A673 (cell line): ENCODE results near the gene MYO1E. TPM values are rescaled to one million over a fixed set of nuclear protein-coding genes. Genes with fewer than 3 reads are reported as not detected.

ENCODE experiments used
- BruUV-seq: library from RNA; stranded (reverse); fragments of 400-500 nt; replicated peaks from 2 replicates; lab custom pipeline; 2021; lab: Mats Ljungman, UMichigan
- CTCF ChIA-PET: fragments of 300-600 bp; sonication (Branson Sonifier 250); formaldehyde crosslinking; loops from one replicate; lab custom pipeline; 2022; ENCODE audit warnings: antibody characterized with exemption; lab: Charles Lee
- POLR2A ChIA-PET: fragments of 300-600 bp; sonication (Branson Sonifier 250); formaldehyde crosslinking; loops from one replicate; lab custom pipeline; 2022; ENCODE audit warnings: antibody characterized with exemption; ENCODE audit not compliant: low non-redundant PET; lab: Charles Lee
- DNase-seq: peaks from one replicate; pipeline ENCODE4 v3.0.0-alpha.2; 2015; ENCODE audit warnings: low spot score
- H3K27ac ChIP-seq: fragments of 200-600 bp; sonication (generic); 2 replicates; pipeline ENCODE4 v1.5.1; 2016; ENCODE audit warnings: mixed run types, low read depth, mild to moderate bottlenecking, mixed read lengths, antibody characterized with exemption, low read length; ENCODE audit not compliant: poor library complexity, severe bottlenecking
- H3K27me3 ChIP-seq: fragments of 200-600 bp; sonication (generic); replicated peaks from 2 replicates; pipeline ENCODE4 v1.6.1; 2017; ENCODE audit warnings: mixed run types, low read depth, mild to moderate bottlenecking, mixed read lengths, antibody characterized with exemption, low read length; ENCODE audit not compliant: insufficient read depth, poor library complexity
- H3K36me3 ChIP-seq: fragments of 200-600 bp; sonication (generic); 2 replicates; pipeline ENCODE4 v1.6.1; 2016; ENCODE audit warnings: mixed run types, mild to moderate bottlenecking, mixed read lengths, antibody characterized with exemption, low read length; ENCODE audit not compliant: insufficient read depth, poor library complexity, severe bottlenecking
- H3K4me1 ChIP-seq: fragments of 200-600 bp; sonication (generic); 2 replicates; pipeline ENCODE4 v1.6.1; 2017; ENCODE audit warnings: mixed run types, mild to moderate bottlenecking, mixed read lengths, antibody characterized with exemption, low read length; ENCODE audit not compliant: insufficient read depth, poor library complexity, severe bottlenecking
- H3K4me3 ChIP-seq: fragments of 200-600 bp; sonication (generic); 2 replicates; pipeline ENCODE4 v1.5.1; 2016; ENCODE audit warnings: low read depth, mixed run types, mild to moderate bottlenecking, mixed read lengths, low read length; ENCODE audit not compliant: poor library complexity, severe bottlenecking
- H3K9me3 ChIP-seq: fragments of 200-600 bp; sonication (generic); 2 replicates; pipeline ENCODE4 v1.6.1; 2016; ENCODE audit warnings: mixed run types, low read depth, mild to moderate bottlenecking, mixed read lengths, antibody characterized with exemption, low read length; ENCODE audit not compliant: poor library complexity, severe bottlenecking
- CTCF ChIP-seq: fragments of 300-800, 200-600 bp; sonication (generic); conservative IDR thresholded peaks from 2 replicates; pipeline ENCODE4 v1.5.1; 2017; ENCODE audit warnings: low read depth, mild to moderate bottlenecking, antibody characterized with exemption, low read length, moderate library complexity, mixed read lengths
- EZH2 ChIP-seq: fragments of 200-600 bp; sonication (generic); IDR thresholded peaks from 2 replicates; pipeline ENCODE4 v1.6.1; 2017; ENCODE audit warnings: borderline replicate concordance, low read depth, mild to moderate bottlenecking, mixed read lengths, antibody characterized with exemption, low read length; ENCODE audit not compliant: poor library complexity, severe bottlenecking
- intact Hi-C: fragments of 100-400 bp; cut with micrococcal nuclease; formaldehyde crosslinking; loops from one replicate; pipeline ENCODE4 v1.10.0; 2022; ENCODE audit not compliant: unreplicated experiment
- total RNA-seq: library from RNA; stranded (reverse); gene quantifications from 2 replicates; pipeline ENCODE4 v1.2.3, GENCODE V29; 2021

Gene MYO1E
- total RNA-seq, 1 experiment from 2014 or later: 7.9 TPM

- Histone ChIP-seq H3K9me3 (no peaks in the 10 kb centered on the region), H3K36me3 (no peaks in the 10 kb centered on the region), H3K4me3 (no peak overlapping the region), H3K27ac (no peak overlapping the region), H3K27me3 (no peaks in the 10 kb centered on the region), H3K4me1 (no peaks in the 10 kb centered on the region)
- intact Hi-C loops: no loop called here
- DNase-seq: no peak
- CTCF ChIA-PET: no interaction called here
- no peak for TF ChIP-seq EZH2
- TF ChIP-seq CTCF: no peak
- POLR2A ChIA-PET: no interaction called here
- BruUV-seq: no TSS peak
These were observed 58.9 kb downstream of the MYO1E start for GRCh38 chr15:59313641-59314332.

- no TSS peak for BruUV-seq
These were observed 60.5 kb downstream of the MYO1E start for GRCh38 chr15:59312205-59312604.

GRCh38 chr15:59311195-59311594, 61.5 kb downstream of the MYO1E start:
- ChIA-PET POLR2A (no interaction called here), CTCF (no interaction called here)
- no TSS peak for BruUV-seq
- H3K27me3 ChIP-seq: no peaks in the 10 kb centered on the region
- TF ChIP-seq EZH2: no peak
- no peak for TF ChIP-seq CTCF
- no peaks in the 10 kb centered on the region for H3K36me3 ChIP-seq
- no peak overlapping the region for H3K27ac ChIP-seq
- H3K9me3 ChIP-seq: no peaks in the 10 kb centered on the region
- no peak for DNase-seq
- no peaks in the 10 kb centered on the region for H3K4me1 ChIP-seq
- no peak overlapping the region for H3K4me3 ChIP-seq
- intact Hi-C loops: no loop called here

More at GRCh38 chr15:59312205-59312604, 60.5 kb downstream of the MYO1E start:
- Histone ChIP-seq H3K27ac (no peak overlapping the region), H3K27me3 (no peaks in the 10 kb centered on the region), H3K9me3 (no peaks in the 10 kb centered on the region), H3K4me1 (no peaks in the 10 kb centered on the region), H3K36me3 (no peaks in the 10 kb centered on the region), H3K4me3 (no peak overlapping the region)
- POLR2A ChIA-PET: no interaction called here
- CTCF ChIA-PET: no interaction called here
- DNase-seq: no peak
- TF ChIP-seq EZH2 (no peak), CTCF (no peak)
- intact Hi-C loops: no loop called here
